HG03432 (cell line): ENCODE results near the gene DYNLT1.

ENCODE experiments used
- ATAC-seq: cut with Tn5 transposase; IDR thresholded peaks from one replicate; pipeline ENCODE4 v1.9.1; 2021; ENCODE audit warnings: mild to moderate bottlenecking, moderate library complexity; ENCODE audit not compliant: unreplicated experiment

DYNLT1 gene

DNA sequence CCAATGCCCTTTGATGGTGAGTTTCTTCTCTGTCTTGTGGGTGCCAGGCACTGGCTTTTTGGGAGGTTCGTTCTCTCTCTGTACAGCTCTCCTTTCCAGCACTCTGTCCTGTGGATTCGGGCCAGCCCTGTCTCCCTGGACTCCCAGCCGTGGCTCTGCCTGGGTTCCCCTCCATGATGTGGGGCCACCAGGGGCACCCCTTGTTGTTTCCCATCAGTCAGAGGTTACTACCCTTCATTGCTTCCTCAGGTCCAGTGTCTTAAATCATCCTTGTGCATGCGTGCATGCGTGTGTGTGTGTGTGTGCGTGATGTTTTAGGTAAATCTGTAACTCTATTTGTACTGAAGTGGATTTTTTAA, 40.5 kb downstream of the DYNLT1 start:
- no peak for ATAC-seq

- ATAC-seq: no peak
Measured at GRCh38 chr6:158603261-158604047, 41.1 kb downstream of the DYNLT1 start.

DNA sequence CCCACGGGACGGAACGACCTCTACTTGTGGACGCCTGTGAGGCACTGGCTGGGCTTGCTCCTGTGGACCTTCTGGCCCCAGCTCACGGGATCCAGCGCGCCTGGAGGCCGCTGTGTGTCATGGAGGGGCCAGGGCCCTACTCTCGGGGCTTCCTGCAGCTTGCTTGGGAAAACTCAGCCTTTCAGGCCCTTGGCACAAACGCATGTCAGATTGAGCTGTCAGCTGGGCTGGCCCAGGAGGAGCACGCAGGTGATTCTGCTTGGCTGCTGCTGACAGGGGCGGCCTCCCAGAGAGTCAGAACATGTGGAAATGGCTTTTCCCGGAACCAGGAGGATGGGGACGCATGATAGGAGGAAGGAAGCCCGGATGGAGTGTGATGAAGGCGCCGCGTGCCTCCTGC, 44.9 kb downstream of the DYNLT1 start:
- ATAC-seq: no peak

- ATAC-seq: no peak
Measured at GRCh38 chr6:158597565-158597964, 47.0 kb downstream of the DYNLT1 start.

- ATAC-seq: no peak
Measured at GRCh38 chr6:158596861-158597260, 47.7 kb downstream of the DYNLT1 start.

DNA sequence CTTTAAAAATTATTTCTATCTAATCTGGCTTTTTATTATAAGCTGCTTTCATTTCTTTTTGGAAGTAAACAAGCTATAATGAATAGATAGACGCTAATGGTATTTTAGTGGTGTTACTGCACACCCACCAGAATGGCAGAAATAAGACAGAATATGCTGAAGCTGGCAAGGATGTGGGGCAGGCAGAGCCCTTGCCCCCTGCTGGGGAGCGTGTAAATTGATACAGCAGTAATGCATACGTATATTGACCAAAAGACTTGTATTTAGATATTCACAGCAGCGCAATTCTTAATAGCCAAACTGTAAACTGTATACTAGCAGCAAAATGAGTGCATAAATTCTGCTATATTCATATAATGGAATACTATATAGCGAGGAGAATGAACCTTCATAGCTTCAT, 49.3 kb downstream of the DYNLT1 start:
- no peak for ATAC-seq

GRCh38 chr6:158593670-158594069, 50.9 kb downstream of the DYNLT1 start:
- ATAC-seq: no peak

- ATAC-seq: no peak
Measured at GRCh38 chr6:158591810-158592209, 52.7 kb downstream of the DYNLT1 start.

GRCh38 chr6:158591134-158591809, 53.3 kb downstream of the DYNLT1 start:
- ATAC-seq: no peak

GRCh38 chr6:158589366-158589765, 55.2 kb downstream of the DYNLT1 start:
- ATAC-seq: no peak

GRCh38 chr6:158586652-158587051, 57.9 kb downstream of the DYNLT1 start:
- no peak for ATAC-seq
